Common myeloid progenitor, CD34-positive (primary cell): Measurements from ENCODE around the gene CACNB1. TPM values are rescaled to one million over a fixed set of nuclear protein-coding genes. Genes with fewer than 3 reads are reported as not detected.

Source experiments
- CTCF ChIA-PET: fragments of 350-600 bp; sonication (Branson Sonifier 250); formaldehyde crosslinking; loops from one replicate; lab custom pipeline; 2021; ENCODE audit warnings: antibody characterized with exemption; lab: Charles Lee
- POLR2A ChIA-PET: fragments of 350-600 bp; sonication (Branson Sonifier 250); formaldehyde crosslinking; loops from one replicate; lab custom pipeline; 2021; ENCODE audit warnings: antibody characterized with exemption; lab: Charles Lee
- DNase-seq, 3 donors: peaks; one replicate each; pipeline versions ENCODE4 v3.0.0 to v3.0.0-alpha.2; 2013
- H3K27ac ChIP-seq, 2 experiments: 1 replicate in 1 of 2; 2 replicates in 1 of 2; pipeline ENCODE4 v1.7.0; 2013; ENCODE audit warnings: inconsistent platforms in 2 of 2, low read length in 2 of 2, mild to moderate bottlenecking in 2 of 2, low read depth in 1 of 2, moderate library complexity in 1 of 2; ENCODE audit not compliant: severe bottlenecking in 2 of 2, insufficient read depth in 1 of 2, poor library complexity in 1 of 2
- H3K27me3 ChIP-seq, 5 experiments: replicated peaks in 2 of 5; 1 replicate in 3 of 5; 2 replicates in 2 of 5; pipeline versions ENCODE4 v1.6.1 to v1.7.0; 2013; ENCODE audit warnings: low read length in 4 of 5, mild to moderate bottlenecking in 2 of 5, moderate library complexity in 2 of 5, inconsistent platforms in 1 of 5; ENCODE audit not compliant: insufficient read depth in 5 of 5, control insufficient read depth in 4 of 5
- H3K36me3 ChIP-seq, 4 experiments: 1 replicate in 2 of 4; 2 replicates in 2 of 4; pipeline versions ENCODE4 v1.6.1 to v1.7.0; 2013; ENCODE audit warnings: low read length in 3 of 4, control low read depth in 1 of 4, mild to moderate bottlenecking in 1 of 4; ENCODE audit not compliant: control insufficient read depth in 4 of 4, insufficient read depth in 4 of 4
- H3K4me1 ChIP-seq, 4 experiments: 1 replicate in 3 of 4; 2 replicates in 1 of 4; pipeline versions ENCODE4 v1.6.1 to v1.7.1; 2013; ENCODE audit warnings: low read length in 3 of 4, mild to moderate bottlenecking in 3 of 4, control low read depth in 1 of 4, inconsistent platforms in 1 of 4, moderate library complexity in 1 of 4; ENCODE audit not compliant: control insufficient read depth in 4 of 4, insufficient read depth in 4 of 4; ENCODE audit errors: control extremely low read depth in 1 of 4
- H3K4me3 ChIP-seq, 7 experiments: 1 replicate in 4 of 7; 2 replicates in 3 of 7; pipeline versions ENCODE4 v1.5.1 to v1.7.0; 2013; ENCODE audit warnings: mild to moderate bottlenecking in 7 of 7, low read length in 6 of 7, moderate library complexity in 6 of 7, inconsistent platforms in 2 of 7, low read depth in 2 of 7, control low read depth in 1 of 7; ENCODE audit not compliant: insufficient read depth in 4 of 7, control insufficient read depth in 1 of 7; ENCODE audit errors: extremely low read depth in 1 of 7
- H3K9me3 ChIP-seq, 5 experiments: 1 replicate in 4 of 5; 2 replicates in 1 of 5; pipeline versions ENCODE4 v1.6.1 to v1.7.1; 2013; ENCODE audit warnings: low read length in 4 of 5, mild to moderate bottlenecking in 2 of 5, inconsistent platforms in 1 of 5, low read depth in 1 of 5, moderate library complexity in 1 of 5; ENCODE audit not compliant: control insufficient read depth in 4 of 5, insufficient read depth in 2 of 5; ENCODE audit errors: control extremely low read depth in 1 of 5
- WGBS: methylation state at CpG from one replicate; pipeline ENCODE4 v1.1.5; 2013; ENCODE audit not compliant: insufficient coverage; 5-methylcytosine and 5-hydroxymethylcytosine counted together
- polyA plus RNA-seq: library from polyadenylated mRNA; unstranded; fragments of 120-200 nt; gene quantifications from one replicate; pipeline ENCODE4 v1.2.1, GENCODE V29; 2013

The CACNB1 gene
- 5.7 TPM for polyA plus RNA-seq

GRCh38 chr17:39197380-39198185, at the start of gene CACNB1:
TSS of gene CACNB1 (minus strand) at chr17:39197669. CDS start at chr17:39197495, 174 bp downstream.
- CTCF ChIA-PET: interaction anchor here (13.9 kb wide), 1 partner anchor 42 kb away, joined by 425 read pairs; no protein-coding TSS in a partner anchor
- Histone ChIP-seq H3K4me3 (peak within 1 kb of the TSS; percentile 63 to 84 (median 73)), H3K27me3 (no peaks in the 10 kb centered on the region), H3K36me3 (peaks cover 5 to 20% (median 15%) of the 10 kb centered on the region in 4 experiments), H3K27ac (no peak within 1 kb of the TSS), H3K9me3 (no peaks in the 10 kb centered on the region), H3K4me1 (peaks cover 7 to 66% (median 55%) of the 10 kb centered on the region in 4 experiments)
- DNase-seq: peak; percentile 39 to 68 (median 53)
- POLR2A ChIA-PET: interaction anchor here (0.7 kb wide), 1 partner anchor 446 kb away, joined by 4 read pairs; no protein-coding TSS in a partner anchor
- under 1% methylated on average over 21 of the region's 55 CpGs for WGBS

GRCh38 chr17:39246274-39246673, 48.8 kb upstream of the CACNB1 start:
- 100% methylated on average over 1 of the region's 3 CpGs for whole genome bisulfite sequencing
- DNase-seq: no peak
- H3K4me3 ChIP-seq: no peak overlapping the region
- H3K9me3 ChIP-seq: no peaks in the 10 kb centered on the region
- no peak overlapping the region for H3K27ac ChIP-seq
- peaks cover 0 to 3% (median 0%) of the 10 kb centered on the region in 4 experiments for H3K36me3 ChIP-seq
- H3K4me1 ChIP-seq: peaks cover 2 to 12% (median 11%) of the 10 kb centered on the region in 4 experiments
- ChIA-PET POLR2A (interaction anchor here (0.6 kb wide), 1 partner anchor 238 kb away, joined by 3 read pairs; no protein-coding TSS in a partner anchor), CTCF (interaction anchor here (0.9 to 21.2 kb wide), 8 partner anchors 9 to 264 kb away, joined by 3 to 425 read pairs (median 7); partner anchors contain the start of gene RPL19)
- H3K27me3 ChIP-seq: no peaks in the 10 kb centered on the region

DNA sequence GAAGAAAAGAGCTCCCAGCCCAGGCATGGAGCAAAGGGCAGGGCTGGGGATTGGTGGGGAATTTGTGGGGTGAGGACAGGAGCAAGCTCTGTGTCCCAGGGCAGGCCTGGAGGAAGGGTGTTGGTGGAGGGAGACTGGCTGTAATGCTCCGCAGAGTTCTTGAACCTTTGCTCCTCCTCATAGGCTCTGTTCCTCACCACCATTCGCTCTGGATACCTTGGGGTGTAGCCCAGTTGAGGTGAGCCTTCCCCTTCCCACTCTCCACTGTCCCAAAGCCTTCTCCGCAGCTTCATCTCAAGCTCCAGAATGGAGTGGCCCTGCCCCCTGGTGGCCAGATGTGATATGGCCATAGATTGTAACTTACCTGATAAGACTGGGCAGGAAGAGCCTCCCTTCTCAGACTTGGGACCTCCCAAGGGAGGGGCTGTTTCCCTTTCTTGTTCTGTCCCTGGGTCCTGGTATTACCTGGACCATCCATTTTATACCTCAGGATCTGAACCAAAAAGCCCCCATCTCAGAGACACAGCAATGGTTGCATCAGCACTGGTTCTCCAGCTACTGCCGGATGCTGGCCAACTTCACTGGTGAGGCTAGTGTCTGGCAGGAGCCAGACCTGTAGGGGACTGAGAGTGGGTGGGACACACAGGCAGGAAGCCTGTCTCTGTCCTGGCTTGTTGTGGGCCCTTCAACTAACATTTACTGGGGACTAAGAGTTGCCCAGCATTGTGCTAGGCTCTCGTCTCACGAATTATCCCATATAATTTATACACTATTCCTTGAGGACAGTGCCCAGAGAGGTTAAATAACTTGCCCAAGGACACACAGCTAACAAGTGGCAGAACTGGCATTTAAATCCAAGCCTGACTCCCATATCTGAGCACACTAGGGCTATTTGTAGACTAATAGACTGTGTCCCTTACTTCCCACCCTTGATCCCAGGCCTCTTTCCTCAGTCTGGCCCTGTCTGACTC, 47.4 kb upstream of the CACNB1 start:
- Histone ChIP-seq H3K36me3 (peaks cover 0 to 3% (median 0%) of the 10 kb centered on the region in 4 experiments), H3K4me3 (no peak overlapping the region), H3K9me3 (no peaks in the 10 kb centered on the region), H3K4me1 (peaks cover 2 to 12% (median 11%) of the 10 kb centered on the region in 4 experiments), H3K27me3 (no peaks in the 10 kb centered on the region), H3K27ac (no peak overlapping the region)
- 59% methylated on average over 6 of the region's 6 CpGs for WGBS
- peak; percentile 81 to 88 (median 82) for DNase-seq
- CTCF ChIA-PET: interaction anchor here (0.9 to 21.2 kb wide), 24 partner anchors 9 to 304 kb away, joined by 3 to 425 read pairs (median 4); partner anchors contain the start of gene RPL19
- POLR2A ChIA-PET: interaction anchor here (0.8 to 1.5 kb wide), 3 partner anchors 13 to 38 kb away, joined by 3 to 8 read pairs (median 3); no protein-coding TSS in a partner anchor

GRCh38 chr17:39244016-39244599, 46.6 kb upstream of the CACNB1 start:
- peak in 2 of 3 donors; percentile 49 to 50 for DNase-seq
- POLR2A ChIA-PET: interaction anchor here (0.6 to 1.5 kb wide), 3 partner anchors 12 to 207 kb away, joined by 3 to 8 read pairs (median 4); partner anchors contain the start of gene MED1

GRCh38 chr17:39243155-39243554, 45.7 kb upstream of the CACNB1 start:
- no peak for DNase-seq
- ChIA-PET POLR2A (interaction anchor here (0.6 kb wide), 1 partner anchor 271 kb away, joined by 3 read pairs; no protein-coding TSS in a partner anchor), CTCF (interaction anchor here (1.5 to 21.2 kb wide), 6 partner anchors 11 to 110 kb away, joined by 6 to 425 read pairs (median 14); partner anchors contain the start of gene RPL19)
- Histone ChIP-seq H3K27ac (no peak overlapping the region), H3K4me3 (no peak overlapping the region), H3K9me3 (no peaks in the 10 kb centered on the region), H3K4me1 (peaks cover 2 to 24% (median 17%) of the 10 kb centered on the region in 4 experiments), H3K27me3 (no peaks in the 10 kb centered on the region), H3K36me3 (no peaks in the 10 kb centered on the region)
- 90% methylated on average over 8 of the region's 8 CpGs for WGBS

More at GRCh38 chr17:39244016-39244599, 46.6 kb upstream of the CACNB1 start:
- Histone ChIP-seq H3K27me3 (no peaks in the 10 kb centered on the region), H3K4me1 (peaks cover 2 to 15% (median 11%) of the 10 kb centered on the region in 4 experiments), H3K4me3 (peak overlapping the region in 2 of 7 experiments; percentile 7 to 23), H3K27ac (no peak overlapping the region), H3K36me3 (peaks cover 0 to 3% (median 0%) of the 10 kb centered on the region in 4 experiments), H3K9me3 (no peaks in the 10 kb centered on the region)
- CTCF ChIA-PET: interaction anchor here (0.9 to 21.2 kb wide), 21 partner anchors 9 to 262 kb away, joined by 3 to 425 read pairs (median 6); partner anchors contain the start of gene RPL19
- WGBS: 41% methylated on average over 9 of the region's 11 CpGs

DNA sequence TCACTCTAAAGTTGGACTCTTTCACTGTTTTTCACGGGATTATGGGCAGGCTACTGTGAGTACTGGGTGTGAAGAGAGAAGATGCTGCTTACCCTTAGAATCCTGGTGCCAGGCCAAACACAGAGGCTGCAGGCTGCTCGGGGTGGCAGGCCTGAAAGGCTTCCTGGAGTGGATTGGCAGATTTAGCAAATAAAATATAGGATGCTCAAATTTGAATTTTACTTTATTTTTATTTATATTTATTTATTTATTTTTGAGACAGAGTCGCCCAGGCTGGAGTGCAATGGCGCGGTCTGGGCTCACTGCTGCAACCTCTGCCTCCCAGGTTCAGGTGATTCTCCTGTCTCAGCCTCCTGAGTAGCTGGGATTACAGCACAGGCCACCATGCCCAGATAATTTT, 43.2 kb upstream of the CACNB1 start:
- H3K9me3 ChIP-seq: no peaks in the 10 kb centered on the region
- H3K27me3 ChIP-seq: no peaks in the 10 kb centered on the region
- H3K4me3 ChIP-seq: no peak overlapping the region
- DNase-seq: no peak
- no peaks in the 10 kb centered on the region for H3K36me3 ChIP-seq
- H3K27ac ChIP-seq: no peak overlapping the region
- POLR2A ChIA-PET: no interaction called here
- peaks cover 2 to 30% (median 23%) of the 10 kb centered on the region in 4 experiments for H3K4me1 ChIP-seq
- CTCF ChIA-PET: interaction anchor here (1.2 to 21.2 kb wide), 3 partner anchors 9 to 36 kb away, joined by 4 to 425 read pairs (median 53); partner anchors contain the start of gene RPL19
- 100% methylated on average over 3 of the region's 5 CpGs for WGBS
